Osteoblast (primary cell): ENCODE results near the gene ATG4D. TPM values are rescaled to one million over a fixed set of nuclear protein-coding genes. Genes with fewer than 3 reads are reported as not detected.
A peak's percentile ranks its signal among the peaks of the same experiment; 100 is the strongest.
"Not testable (repeated sequence)": the region's sequence is repeated elsewhere in the genome, so short reads cannot be mapped to it uniquely, and the experiment has no call there.

Experiments
- DNase-seq: peaks from one replicate; pipeline ENCODE4 v3.0.0; 2011; ENCODE audit warnings: low spot score, mixed read lengths; ENCODE audit not compliant: insufficient read length; ENCODE audit errors: missing footprints
- H2AFZ ChIP-seq: 2 replicates; pipeline ENCODE4 v1.6.0; 2011; ENCODE audit warnings: mild to moderate bottlenecking, low read length
- H3K27ac ChIP-seq: 2 replicates; pipeline ENCODE4 v1.5.1; 2011; ENCODE audit warnings: mild to moderate bottlenecking, low read depth, low read length, moderate library complexity
- H3K27me3 ChIP-seq: 2 replicates; pipeline ENCODE4 v1.6.0; 2012; ENCODE audit warnings: mild to moderate bottlenecking, control low read depth, inconsistent platforms, low read length, moderate library complexity; ENCODE audit not compliant: insufficient read depth
- H3K36me3 ChIP-seq: 2 replicates; pipeline ENCODE4 v1.5.1; 2011; ENCODE audit warnings: mild to moderate bottlenecking, low read length, control low read depth, moderate library complexity; ENCODE audit not compliant: insufficient read depth
- H3K4me1 ChIP-seq: 2 replicates; pipeline ENCODE4 v1.5.1; 2011; ENCODE audit warnings: mild to moderate bottlenecking, low read length, control low read depth, moderate library complexity; ENCODE audit not compliant: insufficient read depth
- H3K4me2 ChIP-seq: 2 replicates; pipeline ENCODE4 v1.6.0; 2011; ENCODE audit warnings: mild to moderate bottlenecking, low read length; ENCODE audit not compliant: insufficient read depth
- H3K4me3 ChIP-seq: fragments of 200-600 bp; sonication (generic); 3 replicates; pipeline ENCODE4 v1.5.1; 2012; ENCODE audit warnings: mild to moderate bottlenecking, low read length, inconsistent platforms; ENCODE audit not compliant: insufficient read depth
- H3K79me2 ChIP-seq: 2 replicates; pipeline ENCODE4 v1.6.0; 2012; ENCODE audit warnings: mild to moderate bottlenecking, low read length, control low read depth, inconsistent platforms; ENCODE audit not compliant: insufficient read depth
- H3K9me3 ChIP-seq: 2 replicates; pipeline ENCODE4 v1.5.1; 2011; ENCODE audit warnings: low read depth, low read length, control low read depth
- H4K20me1 ChIP-seq: 2 replicates; pipeline ENCODE4 v1.6.0; 2012; ENCODE audit warnings: mild to moderate bottlenecking, low read length, control low read depth; ENCODE audit not compliant: insufficient read depth
- total RNA-seq: library from RNA; depleted of rRNA; stranded (reverse); fragments of >200 nt; gene quantifications from 2 replicates; pipeline ENCODE4 v1.2.3, GENCODE V29; 2012
- TF ChIP-seq, protein P1 (sequence below): IDR thresholded peaks from 2 replicates; pipeline ENCODE4 v1.5.1; 2011; ENCODE audit warnings: mild to moderate bottlenecking, low read depth, low read length, moderate library complexity; ENCODE audit errors: extremely low read depth

ATG4D gene
- total RNA-seq, 1 donor, result 11.6 TPM

DNA sequence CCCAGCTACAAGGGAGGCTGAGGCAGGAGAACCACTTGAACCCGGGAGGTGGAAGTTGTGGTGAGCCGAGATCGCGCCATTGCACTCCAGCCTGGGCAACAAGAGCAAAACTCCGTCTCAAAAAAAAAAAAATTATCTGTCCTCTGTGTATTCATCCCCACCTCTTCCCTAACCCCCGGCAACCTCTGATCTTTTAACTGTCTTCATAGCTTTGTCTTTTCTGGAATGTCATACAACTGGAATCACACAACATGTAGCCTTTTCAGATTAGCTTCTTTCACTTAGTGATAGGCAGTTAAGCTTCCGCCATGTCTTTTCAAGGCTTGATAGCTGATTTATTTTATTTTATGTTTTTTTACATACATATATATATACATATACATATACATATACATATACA is 18.1 kb upstream of the ATG4D start:
- H2AFZ ChIP-seq, result no peak overlapping the region
- no peaks in the 10 kb centered on the region for H4K20me1 ChIP-seq
- H3K4me3 ChIP-seq, result no peak overlapping the region
- TF ChIP-seq, protein P1, sequence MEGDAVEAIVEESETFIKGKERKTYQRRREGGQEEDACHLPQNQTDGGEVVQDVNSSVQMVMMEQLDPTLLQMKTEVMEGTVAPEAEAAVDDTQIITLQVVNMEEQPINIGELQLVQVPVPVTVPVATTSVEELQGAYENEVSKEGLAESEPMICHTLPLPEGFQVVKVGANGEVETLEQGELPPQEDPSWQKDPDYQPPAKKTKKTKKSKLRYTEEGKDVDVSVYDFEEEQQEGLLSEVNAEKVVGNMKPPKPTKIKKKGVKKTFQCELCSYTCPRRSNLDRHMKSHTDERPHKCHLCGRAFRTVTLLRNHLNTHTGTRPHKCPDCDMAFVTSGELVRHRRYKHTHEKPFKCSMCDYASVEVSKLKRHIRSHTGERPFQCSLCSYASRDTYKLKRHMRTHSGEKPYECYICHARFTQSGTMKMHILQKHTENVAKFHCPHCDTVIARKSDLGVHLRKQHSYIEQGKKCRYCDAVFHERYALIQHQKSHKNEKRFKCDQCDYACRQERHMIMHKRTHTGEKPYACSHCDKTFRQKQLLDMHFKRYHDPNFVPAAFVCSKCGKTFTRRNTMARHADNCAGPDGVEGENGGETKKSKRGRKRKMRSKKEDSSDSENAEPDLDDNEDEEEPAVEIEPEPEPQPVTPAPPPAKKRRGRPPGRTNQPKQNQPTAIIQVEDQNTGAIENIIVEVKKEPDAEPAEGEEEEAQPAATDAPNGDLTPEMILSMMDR, result no peak
- no peaks in the 10 kb centered on the region for H3K36me3 ChIP-seq
- H3K79me2 ChIP-seq, result no peaks in the 10 kb centered on the region
- no peak for DNase-seq
- H3K27ac ChIP-seq, result no peak overlapping the region
- no peak overlapping the region for H3K4me2 ChIP-seq
- H3K9me3 ChIP-seq, result no peaks in the 10 kb centered on the region
- H3K27me3 ChIP-seq, result peaks cover 5% of the 10 kb centered on the region
- no peaks in the 10 kb centered on the region for H3K4me1 ChIP-seq

DNA sequence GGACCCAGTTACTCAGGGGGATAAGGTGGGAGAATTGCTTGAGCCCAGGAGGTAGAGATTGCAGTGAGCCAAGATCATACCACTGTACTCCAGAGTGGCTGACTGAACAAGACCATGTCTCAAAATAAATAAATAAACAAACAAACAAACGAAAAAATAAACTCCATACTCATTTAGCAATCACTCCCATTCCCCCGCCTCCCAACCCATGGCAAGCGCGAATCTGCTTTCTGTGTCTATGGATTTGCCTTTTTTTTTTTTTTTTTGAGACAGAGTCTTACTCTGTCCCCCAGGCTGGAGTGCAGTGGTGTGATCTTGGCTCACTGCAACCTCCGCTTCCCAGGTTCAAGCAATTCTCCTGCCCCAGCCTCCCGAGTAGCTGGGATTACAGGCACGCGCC is 16.8 kb upstream of the ATG4D start:
- not testable (repeated sequence) for H3K79me2 ChIP-seq, H3K4me1 ChIP-seq, H3K27me3 ChIP-seq, H3K9me3 ChIP-seq, H3K36me3 ChIP-seq, H4K20me1 ChIP-seq, DNase-seq, H3K27ac ChIP-seq, H2AFZ ChIP-seq, H3K4me3 ChIP-seq, H3K4me2 ChIP-seq

DNA sequence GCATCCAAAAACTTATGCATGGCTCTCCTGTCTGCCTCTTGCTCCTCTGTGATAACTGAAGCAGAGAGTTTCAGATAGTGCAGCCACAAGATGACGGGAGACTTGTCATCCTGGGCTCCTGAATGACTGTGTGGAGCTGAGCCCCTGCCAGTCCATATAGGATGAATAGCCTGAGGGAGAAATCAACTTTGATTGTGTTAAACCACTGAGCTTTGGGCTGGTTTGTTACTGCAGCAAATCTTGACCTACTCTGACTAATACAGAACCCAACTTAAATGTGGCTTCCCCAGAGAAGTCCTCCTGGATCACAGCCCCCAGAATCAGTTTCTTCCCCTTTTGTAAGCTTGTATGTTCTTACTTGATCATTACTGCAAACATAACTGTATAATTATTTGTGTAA is 11.2 kb upstream of the ATG4D start:
- H3K9me3 ChIP-seq, result no peaks in the 10 kb centered on the region
- peaks cover 4% of the 10 kb centered on the region for H3K4me1 ChIP-seq
- no peaks in the 10 kb centered on the region for H3K79me2 ChIP-seq
- no peak overlapping the region for H3K4me3 ChIP-seq
- H2AFZ ChIP-seq, result no peak overlapping the region
- H3K4me2 ChIP-seq, result no peak overlapping the region
- DNase-seq, result no peak
- TF ChIP-seq, protein P1, result no peak
- no peak overlapping the region for H3K27ac ChIP-seq
- H3K36me3 ChIP-seq, result no peaks in the 10 kb centered on the region
- no peaks in the 10 kb centered on the region for H4K20me1 ChIP-seq
- H3K27me3 ChIP-seq, result peaks cover 4% of the 10 kb centered on the region

DNA sequence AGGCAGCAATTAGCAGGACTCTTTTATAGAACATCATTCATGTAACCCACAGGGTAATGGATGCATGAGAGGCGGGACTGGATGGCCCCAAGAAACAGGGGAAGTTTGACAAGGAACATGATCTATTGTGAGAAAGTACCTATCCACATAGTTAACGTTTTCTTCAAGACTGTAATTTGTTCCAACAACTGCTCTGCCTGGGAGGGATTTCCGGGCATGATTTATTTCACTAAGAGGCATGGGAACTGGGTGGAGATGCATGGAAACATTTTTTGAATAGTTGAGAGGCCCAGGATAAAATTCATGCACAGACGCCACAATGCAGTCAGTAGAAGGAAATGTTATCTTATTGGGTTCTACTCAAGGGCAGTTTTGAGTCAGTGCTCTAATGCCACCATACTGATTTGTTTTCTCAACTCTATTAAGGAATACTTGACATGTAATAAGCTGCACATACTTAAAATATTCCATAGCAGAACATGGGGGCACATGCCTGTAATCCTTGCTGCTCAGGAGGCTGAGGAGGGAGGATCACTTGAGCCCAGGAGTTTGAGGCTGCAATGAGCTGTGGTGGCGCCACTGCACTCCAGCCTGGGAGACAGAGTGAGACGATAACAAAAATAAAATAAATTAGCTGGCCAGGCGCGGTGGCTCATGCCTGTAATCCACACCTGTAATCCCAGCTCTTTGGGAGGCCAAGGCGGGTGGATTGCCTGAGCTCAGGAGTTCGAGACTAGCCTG is 9.9 kb upstream of the ATG4D start:
- Histone ChIP-seq H3K27ac (peak overlapping the region; percentile 35), H4K20me1 (no peaks in the 10 kb centered on the region), H3K4me3 (no peak overlapping the region), H3K27me3 (peaks cover 12% of the 10 kb centered on the region), H3K9me3 (no peaks in the 10 kb centered on the region), H3K4me1 (peaks cover 4% of the 10 kb centered on the region), H3K79me2 (no peaks in the 10 kb centered on the region), H2AFZ (no peak overlapping the region), H3K36me3 (no peaks in the 10 kb centered on the region), H3K4me2 (no peak overlapping the region)
- TF ChIP-seq, protein P1, result no peak
- peak; percentile 82 for DNase-seq
